HUES48 (cell line): Measurements from ENCODE around the gene GNLY.
"Not testable (repeated sequence)": the region's sequence is repeated elsewhere in the genome, so short reads cannot be mapped to it uniquely, and the experiment has no call there.

Experiments
- H3K27ac ChIP-seq: one replicate; pipeline ENCODE4 v1.7.0; 2013; ENCODE audit warnings: low read depth, low read length, inconsistent platforms
- H3K27me3 ChIP-seq: 2 replicates; pipeline ENCODE4 v1.6.1; 2013; ENCODE audit warnings: mild to moderate bottlenecking, low read length; ENCODE audit not compliant: control insufficient read depth, insufficient read depth
- H3K36me3 ChIP-seq: 2 replicates; pipeline ENCODE4 v1.6.1; 2013; ENCODE audit warnings: low read length; ENCODE audit not compliant: control insufficient read depth, insufficient read depth
- H3K4me1 ChIP-seq: 2 replicates; pipeline ENCODE4 v1.6.1; 2013; ENCODE audit warnings: mild to moderate bottlenecking, low read length; ENCODE audit not compliant: control insufficient read depth, insufficient read depth
- H3K4me3 ChIP-seq: 2 replicates; pipeline ENCODE4 v1.5.1; 2013; ENCODE audit warnings: mild to moderate bottlenecking, low read depth, low read length
- H3K9ac ChIP-seq: 2 replicates; pipeline ENCODE4 v1.6.1; 2013; ENCODE audit warnings: mild to moderate bottlenecking, low read depth, low read length, moderate library complexity
- H3K9me3 ChIP-seq: 2 replicates; pipeline ENCODE4 v1.6.1; 2013; ENCODE audit warnings: low read length; ENCODE audit not compliant: control insufficient read depth, insufficient read depth

Gene GNLY

DNA sequence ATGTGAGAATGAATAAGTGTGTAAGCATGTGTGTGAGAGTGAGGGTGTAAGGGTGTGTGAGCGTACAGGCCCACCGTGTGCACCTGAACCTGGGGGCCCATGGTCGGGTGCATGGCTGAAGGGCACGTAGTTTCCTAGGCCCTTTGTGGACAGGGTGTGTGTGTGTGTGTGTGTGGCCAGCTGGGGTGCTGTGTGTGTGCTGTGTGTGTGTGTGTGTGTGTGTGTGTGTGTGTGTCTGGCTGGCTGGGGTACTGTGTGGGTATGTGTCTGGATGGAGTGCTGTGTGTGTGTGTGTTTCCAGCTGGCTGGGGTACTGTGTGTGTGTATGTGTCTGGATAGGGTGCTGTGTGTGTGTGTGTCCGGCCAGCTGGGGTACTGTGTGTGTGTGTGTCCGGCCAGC lies 28.1 kb upstream of the GNLY start:
- Histone ChIP-seq H3K4me1 (no peaks in the 10 kb centered on the region), H3K36me3 (no peaks in the 10 kb centered on the region), H3K4me3 (no peak overlapping the region), H3K27me3 (no peaks in the 10 kb centered on the region), H3K9ac (no peak overlapping the region), H3K27ac (no peak overlapping the region), H3K9me3 (no peaks in the 10 kb centered on the region)

DNA sequence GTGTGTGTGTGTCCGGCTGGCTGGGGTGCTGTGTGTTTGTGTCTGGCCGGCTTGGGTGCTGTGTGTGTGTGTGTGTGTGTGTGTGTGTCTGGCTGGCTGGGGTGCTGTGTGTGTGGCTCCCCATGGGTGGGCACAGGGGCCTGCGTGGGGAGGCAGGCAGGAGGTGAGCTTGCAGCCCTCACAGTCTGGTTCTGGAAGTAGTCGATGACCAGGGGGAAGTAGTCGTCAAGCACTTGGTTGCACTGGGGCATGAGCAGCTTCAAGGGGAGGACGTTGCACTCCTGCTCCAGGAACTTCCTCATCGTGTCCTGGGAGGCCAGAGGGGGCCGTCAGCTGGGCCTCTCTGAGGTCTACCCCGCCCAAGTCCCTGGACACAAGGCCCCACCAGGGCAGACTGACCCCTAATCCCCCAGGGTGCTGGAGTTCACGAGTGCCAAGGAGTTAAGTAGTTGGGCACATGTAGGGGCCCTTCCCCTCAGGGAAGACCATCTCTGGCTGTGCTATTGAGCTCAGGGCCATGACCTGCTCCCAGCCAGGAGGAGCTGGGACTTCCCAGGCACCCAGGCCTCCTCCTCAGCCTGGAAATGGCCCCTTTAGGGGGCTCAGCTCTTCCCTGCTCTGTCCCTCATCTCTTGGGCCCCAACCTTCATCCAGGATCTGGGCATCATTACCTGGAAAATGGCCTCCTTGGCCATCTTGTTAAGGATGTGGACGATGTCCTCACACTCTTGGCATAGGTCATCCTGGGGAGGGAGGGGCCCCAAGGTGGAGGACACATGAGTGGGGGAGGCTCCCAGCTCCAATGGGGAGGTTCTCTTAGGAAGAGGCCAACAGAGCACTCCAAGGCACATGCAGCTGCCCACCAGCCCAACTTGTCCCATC lies 27.5 kb upstream of the GNLY start:
- no peaks in the 10 kb centered on the region for H3K9me3 ChIP-seq
- H3K27ac ChIP-seq = no peak overlapping the region
- H3K9ac ChIP-seq = no peak overlapping the region
- no peaks in the 10 kb centered on the region for H3K4me1 ChIP-seq
- H3K27me3 ChIP-seq = no peaks in the 10 kb centered on the region
- no peaks in the 10 kb centered on the region for H3K36me3 ChIP-seq
- H3K4me3 ChIP-seq = no peak overlapping the region

DNA sequence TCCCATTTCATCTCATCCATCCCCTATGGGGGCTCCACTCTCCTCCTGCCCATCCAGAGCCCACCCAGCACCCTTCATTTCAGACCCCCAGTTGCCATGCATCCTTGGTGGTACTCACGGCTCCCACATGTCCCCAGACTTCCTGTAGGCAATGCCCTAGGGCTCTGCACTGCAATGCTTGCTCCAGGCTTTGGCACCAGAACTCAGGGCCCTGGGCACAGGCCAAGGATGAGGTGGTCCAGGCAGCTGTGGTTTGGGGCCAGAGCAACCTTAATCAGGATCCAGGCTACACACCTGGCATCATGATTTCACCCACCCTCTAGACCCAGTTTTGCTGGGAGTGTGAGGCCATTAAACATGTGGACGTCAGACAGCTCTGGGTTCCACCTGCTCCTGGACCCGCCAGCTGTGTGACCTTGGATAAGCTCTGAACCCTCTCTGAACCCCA lies 26.6 kb upstream of the GNLY start:
- H3K9me3 ChIP-seq = no peaks in the 10 kb centered on the region
- H3K4me3 ChIP-seq = no peak overlapping the region
- H3K27me3 ChIP-seq = no peaks in the 10 kb centered on the region
- no peaks in the 10 kb centered on the region for H3K4me1 ChIP-seq
- no peak overlapping the region for H3K27ac ChIP-seq
- no peaks in the 10 kb centered on the region for H3K36me3 ChIP-seq
- H3K9ac ChIP-seq = no peak overlapping the region

DNA sequence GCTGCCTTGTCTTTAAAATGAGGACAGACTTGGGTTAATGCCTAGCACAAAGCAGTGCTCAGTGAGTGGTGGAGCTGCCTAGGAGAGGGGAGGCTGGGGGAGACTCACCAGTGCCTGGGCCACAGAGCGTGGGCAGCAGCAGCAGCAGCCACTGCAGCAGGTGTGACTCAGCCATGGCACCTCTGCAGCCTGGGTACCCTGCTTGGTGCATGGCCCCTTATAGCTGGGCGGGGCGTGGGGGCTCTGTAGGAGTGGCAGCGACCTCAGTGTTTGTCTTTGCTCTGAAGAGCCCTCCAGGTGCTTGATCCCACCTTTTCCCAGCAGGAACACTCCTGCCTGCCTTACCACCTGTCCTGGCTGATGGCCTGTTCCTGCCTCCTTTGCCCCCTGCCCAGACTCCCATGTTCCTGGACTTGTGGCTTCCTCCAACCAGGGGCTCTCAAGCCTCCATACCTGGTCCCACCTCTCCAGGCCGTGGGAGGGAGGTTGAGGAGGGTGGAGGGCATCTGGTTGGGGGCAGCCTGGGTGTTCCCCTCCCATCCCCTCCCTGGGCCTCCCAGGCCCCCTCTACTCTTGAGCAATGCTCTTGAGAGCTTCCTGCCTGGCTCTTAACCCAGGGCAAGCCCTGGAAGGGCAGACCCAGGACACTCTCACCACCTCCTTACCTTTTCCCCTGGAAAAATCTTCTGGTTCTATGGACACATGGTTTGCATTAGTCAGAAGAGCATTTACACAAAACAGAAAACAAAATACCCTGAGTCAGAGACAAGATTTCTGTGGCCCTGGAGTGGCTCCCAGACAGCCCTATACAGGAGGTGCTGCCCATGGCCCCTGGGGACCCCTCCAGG lies 25.9 kb upstream of the GNLY start, which contains the start of gene SFTPB:
SFTPB (minus strand) TSS at position 191 of the 848 bp plus-strand sequence; CDS start at position 175, 16 bp downstream.
- H3K4me1 ChIP-seq = no peaks in the 10 kb centered on the region
- no peaks in the 10 kb centered on the region for H3K36me3 ChIP-seq
- H3K27me3 ChIP-seq = no peaks in the 10 kb centered on the region
- H3K27ac ChIP-seq = no peak within 1 kb of the TSS
- H3K9ac ChIP-seq = no peak within 1 kb of the TSS
- H3K4me3 ChIP-seq = no peak within 1 kb of the TSS
- H3K9me3 ChIP-seq = no peaks in the 10 kb centered on the region

DNA sequence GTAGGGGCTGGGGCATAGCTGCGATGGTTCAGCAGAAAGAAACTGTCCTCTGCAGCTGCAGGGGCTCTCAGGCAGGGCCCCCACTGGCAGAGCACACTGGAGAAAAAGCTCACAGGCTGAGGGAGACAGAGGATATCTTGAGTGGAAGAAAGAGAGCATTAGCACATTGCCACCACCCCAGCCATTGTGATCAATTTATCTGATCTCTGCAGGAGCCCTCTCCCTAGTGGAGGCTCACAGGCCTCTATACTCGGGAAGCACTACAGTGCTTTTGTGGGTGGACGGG lies 25.4 kb upstream of the GNLY start:
- Histone ChIP-seq H3K9me3 (no peaks in the 10 kb centered on the region), H3K36me3 (no peaks in the 10 kb centered on the region), H3K27ac (no peak overlapping the region), H3K9ac (no peak overlapping the region), H3K4me1 (no peaks in the 10 kb centered on the region), H3K4me3 (no peak overlapping the region), H3K27me3 (no peaks in the 10 kb centered on the region)

DNA sequence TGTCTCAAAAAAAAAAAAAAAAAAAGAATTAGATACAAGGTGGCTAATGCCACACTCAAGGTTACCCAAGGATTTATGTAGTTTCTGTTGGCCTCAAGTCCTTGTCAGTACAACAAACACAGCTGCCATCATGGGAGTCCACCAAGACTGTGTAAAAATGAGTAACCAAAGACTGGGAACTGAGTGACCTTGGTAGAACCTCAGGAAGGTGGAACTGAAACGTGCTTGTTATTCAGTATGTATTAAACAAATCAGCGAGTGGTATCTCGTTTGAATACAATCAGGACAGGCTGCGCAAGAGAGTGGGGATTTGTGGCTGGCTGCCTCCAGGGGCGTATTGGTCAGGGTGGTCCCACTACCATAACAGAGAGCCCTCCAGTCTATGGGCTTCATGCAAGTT lies 24.6 kb upstream of the GNLY start:
- Histone ChIP-seq H3K27me3 (no peaks in the 10 kb centered on the region), H3K4me1 (no peaks in the 10 kb centered on the region), H3K4me3 (no peak overlapping the region), H3K36me3 (no peaks in the 10 kb centered on the region), H3K9me3 (no peaks in the 10 kb centered on the region), H3K9ac (no peak overlapping the region), H3K27ac (no peak overlapping the region)

DNA sequence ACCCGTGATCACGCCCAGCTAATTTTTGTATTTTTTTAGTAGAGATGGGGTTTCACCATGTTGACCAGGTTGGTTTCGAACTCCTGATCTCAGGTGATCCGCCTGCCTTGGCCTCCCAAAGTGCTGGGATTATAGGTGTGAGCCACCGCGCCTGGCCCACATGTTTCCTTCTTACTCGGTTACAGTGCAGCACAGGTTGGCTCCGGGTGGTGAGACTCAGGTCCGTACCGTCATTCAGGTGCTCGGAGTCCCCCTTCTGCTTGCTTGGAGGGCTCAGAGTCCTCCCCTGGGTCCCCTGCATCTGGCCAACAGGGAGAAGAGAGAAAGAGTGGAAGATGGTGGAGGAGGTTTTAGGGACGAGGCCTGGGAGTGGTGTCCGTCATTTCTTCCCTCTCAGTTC lies 23.7 kb upstream of the GNLY start:
- not testable (repeated sequence) for H3K36me3 ChIP-seq, H3K4me3 ChIP-seq, H3K27ac ChIP-seq, H3K27me3 ChIP-seq, H3K9me3 ChIP-seq, H3K9ac ChIP-seq, H3K4me1 ChIP-seq

DNA sequence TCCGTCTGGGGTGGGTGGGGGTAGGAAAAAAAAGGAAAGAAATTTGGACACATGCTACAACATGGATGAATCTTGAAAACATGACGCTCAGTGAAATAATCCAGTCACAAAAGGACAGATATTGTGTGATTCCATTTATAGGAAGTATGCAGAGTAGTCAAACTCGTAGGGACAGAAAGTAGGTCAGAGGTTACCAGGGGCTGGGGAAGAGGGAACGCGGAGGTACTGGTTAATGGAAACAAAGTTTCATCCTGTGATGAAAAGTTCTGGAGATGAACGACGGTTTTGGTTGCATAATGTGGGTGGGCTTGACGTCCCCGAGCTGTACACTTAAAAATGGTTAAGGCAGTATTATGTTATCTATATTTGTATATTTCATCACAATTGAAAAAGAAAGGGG lies 21.7 kb upstream of the GNLY start:
- no peaks in the 10 kb centered on the region for H3K9me3 ChIP-seq
- H3K27me3 ChIP-seq = no peaks in the 10 kb centered on the region
- no peak overlapping the region for H3K4me3 ChIP-seq
- no peak overlapping the region for H3K27ac ChIP-seq
- no peaks in the 10 kb centered on the region for H3K4me1 ChIP-seq
- H3K36me3 ChIP-seq = no peaks in the 10 kb centered on the region
- H3K9ac ChIP-seq = no peak overlapping the region

DNA sequence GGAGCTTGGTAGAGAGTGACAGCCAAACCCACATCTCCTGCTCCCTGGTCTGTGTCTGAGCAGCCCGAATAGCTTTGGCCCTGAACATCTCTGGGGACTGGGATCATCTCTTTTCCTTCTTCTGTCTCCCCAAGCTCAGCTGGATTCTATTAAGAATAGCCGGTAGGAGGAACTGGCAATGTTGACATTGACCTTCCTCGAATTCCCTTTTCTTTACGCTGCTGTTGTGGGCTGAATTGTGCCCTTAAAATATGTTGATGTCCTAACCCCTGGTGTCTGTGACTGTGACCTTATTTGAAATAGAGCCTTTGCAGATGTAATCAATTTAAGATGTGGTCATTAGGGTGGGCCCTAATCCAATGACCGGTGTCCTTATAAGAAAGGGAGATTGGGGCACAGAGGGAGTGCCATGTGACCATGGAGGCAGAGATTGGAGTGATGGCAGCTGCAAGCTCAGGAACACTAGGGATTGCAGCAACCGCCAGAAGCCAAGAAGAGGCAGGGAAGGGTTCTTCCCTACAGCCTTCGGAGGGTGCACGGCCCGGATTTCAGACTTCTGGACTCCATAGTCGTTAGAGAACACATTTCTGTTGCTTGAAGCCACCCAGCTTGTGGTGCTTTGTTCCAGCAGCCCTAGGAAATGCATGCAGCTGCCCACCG lies 20.3 kb upstream of the GNLY start:
- Histone ChIP-seq H3K4me3 (no peak overlapping the region), H3K36me3 (no peaks in the 10 kb centered on the region), H3K9ac (no peak overlapping the region), H3K4me1 (peaks cover under 1% of the 10 kb centered on the region; the same call in 1 of the 2 replicates), H3K27me3 (no peaks in the 10 kb centered on the region), H3K27ac (no peak overlapping the region), H3K9me3 (no peaks in the 10 kb centered on the region)

DNA sequence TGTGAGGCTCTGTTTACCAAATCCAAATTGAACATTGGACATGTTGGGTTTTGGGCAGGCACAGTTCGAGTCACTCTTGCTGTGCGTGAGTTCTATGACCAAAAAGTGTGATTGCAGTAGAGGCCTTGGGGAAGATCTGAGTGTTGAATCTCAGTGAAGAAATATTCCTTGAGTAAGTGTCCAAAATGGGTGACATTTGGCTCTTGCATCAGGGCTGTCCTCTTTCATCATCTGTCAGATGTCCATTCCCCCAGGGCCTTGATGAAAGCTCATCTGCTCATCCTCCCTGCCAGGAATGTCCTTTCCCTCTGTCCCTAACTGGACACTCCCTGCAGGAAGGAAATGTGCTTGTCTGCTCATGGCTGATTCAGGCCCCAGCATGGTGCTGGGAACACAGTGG lies 19.7 kb upstream of the GNLY start:
- Histone ChIP-seq H3K4me3 (no peak overlapping the region), H3K36me3 (no peaks in the 10 kb centered on the region), H3K27ac (no peak overlapping the region), H3K9ac (no peak overlapping the region), H3K27me3 (no peaks in the 10 kb centered on the region), H3K9me3 (no peaks in the 10 kb centered on the region), H3K4me1 (peaks cover 3% of the 10 kb centered on the region; the same call in 1 of the 2 replicates)

DNA sequence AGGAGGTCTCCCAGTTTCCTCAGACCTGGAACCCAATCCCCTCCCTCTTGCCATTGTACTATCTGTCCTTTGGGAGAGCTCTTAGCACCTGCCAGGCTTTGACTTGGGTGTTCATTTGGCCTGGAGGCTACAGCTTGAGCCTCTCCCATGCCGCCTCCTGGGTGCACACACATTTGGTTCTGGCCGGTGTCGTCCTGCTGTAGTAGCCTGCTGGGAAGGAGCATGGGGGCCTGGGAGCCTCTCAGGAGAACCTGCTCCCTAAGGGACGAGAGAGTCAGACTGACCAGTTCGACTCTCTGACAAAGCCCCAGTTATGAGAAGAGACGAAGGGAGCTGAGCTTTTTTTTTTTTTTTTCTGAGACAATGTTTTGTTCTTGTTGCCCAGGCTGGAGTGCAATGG lies 18.7 kb upstream of the GNLY start:
- no peaks in the 10 kb centered on the region for H3K9me3 ChIP-seq

More for the DNA sequence above, 18.7 kb upstream of the GNLY start:
- Histone ChIP-seq H3K4me1 (peaks cover 3% of the 10 kb centered on the region; the same call in 1 of the 2 replicates), H3K9ac (no peak overlapping the region), H3K27ac (no peak overlapping the region), H3K27me3 (no peaks in the 10 kb centered on the region), H3K36me3 (no peaks in the 10 kb centered on the region), H3K4me3 (no peak overlapping the region)
